Psoas muscle (tissue), 8 donors: Measurements from ENCODE around the gene CDH4. TPM values are rescaled to one million over a fixed set of nuclear protein-coding genes. Genes with fewer than 3 reads are reported as not detected.
A peak's percentile ranks its signal among the peaks of the same experiment; 100 is the strongest.

Source experiments
- ATAC-seq, 4 donors: fragments of 200-7000 bp; cut with Tn5 transposase; one replicate each; pipeline ENCODE4 v1.9.1; 2020; ENCODE audit warnings: moderate library complexity in 3 of 4, mild to moderate bottlenecking in 2 of 4
- DNase-seq, 2 donors: peaks; one replicate each; pipeline ENCODE4 v3.0.0-alpha.2; 2020
- H3K27ac ChIP-seq: fragments of 200-600 bp; one replicate; pipeline ENCODE4 v1.8.0; 2022
- H3K27me3 ChIP-seq, 3 donors: fragments of 200-600 bp in 1 of 3; one replicate each; pipeline versions ENCODE4 v1.6.1 to v1.8.0; 2013 to 2022; ENCODE audit warnings: low read length in 2 of 3, mild to moderate bottlenecking in 2 of 3, moderate library complexity in 1 of 3; ENCODE audit not compliant: insufficient read depth in 3 of 3
- H3K36me3 ChIP-seq, 2 donors: fragments of 200-600 bp in 1 of 2; one replicate each; pipeline versions ENCODE4 v1.6.1 to v1.8.0; 2013 to 2022; ENCODE audit warnings: low read depth in 1 of 2, mild to moderate bottlenecking in 1 of 2, moderate library complexity in 1 of 2; ENCODE audit not compliant: insufficient read depth in 1 of 2
- H3K4me1 ChIP-seq: fragments of 200-600 bp; one replicate; pipeline ENCODE4 v1.8.0; 2022
- H3K4me3 ChIP-seq: fragments of 200-600 bp; one replicate; pipeline ENCODE4 v1.8.0; 2022; ENCODE audit warnings: mild to moderate bottlenecking
- H3K9me3 ChIP-seq: fragments of 200-600 bp; one replicate; pipeline ENCODE4 v1.8.0; 2022
- WGBS, 3 donors: extraction: QIAGEN DNeasy Blood & Tissue Kit; methylation state at CpG; one replicate each; pipeline versions ENCODE4 v1.1.6 to v1.1.7; 2013; 5-methylcytosine and 5-hydroxymethylcytosine counted together
- intact Hi-C, 2 donors: fragments of 100-400 bp; cut with DNase I; formaldehyde crosslinking; loops; one replicate each; pipeline versions ENCODE4 v1.11.0 to v1.14.2; 2022
- polyA plus RNA-seq, 3 donors: library from polyadenylated mRNA; stranded (reverse); fragments of 200-250 nt; gene quantifications; one replicate each; pipeline ENCODE4 v1.2.3, GENCODE V29; 2013
- total RNA-seq, 4 donors: library from RNA; stranded (reverse); fragmentation: NEBNext Ultra II Directional in 2 of 4; extraction: Animal tissue kit (Norgen Biotek cat#: 25700) in 2 of 4; gene quantifications; one replicate each; pipeline versions ENCODE4 v1.2.1 to v1.2.4, GENCODE V29; 2021 to 2023
- TF ChIP-seq, protein P1 (sequence below): fragments of 200-600 bp; IDR thresholded peaks from one replicate; pipeline ENCODE4 v1.8.0; 2022; ENCODE audit warnings: antibody characterized with exemption
- donor health status: healthy with polysubstance abuse.
- donor health status: DM: no; HTN: no; CAD: no; lungs with moderate emphysema.
- donor health status: Bipolar disorder and iron deficiency.
- donor health status: healthy.
- donor health status: DM: yes; HTN: yes; CAD: no.
- donor health status: DM: no; HTN: no; CAD: no.
- donor health status: DM: no; HTN: no; CAD: no.
- donor health status: DM: yes; HTN: yes; CAD: no.

Gene CDH4
- total and polyA plus RNA-seq, 7 donors: 0.26 to 1.0 (median 0.34) TPM

DNA sequence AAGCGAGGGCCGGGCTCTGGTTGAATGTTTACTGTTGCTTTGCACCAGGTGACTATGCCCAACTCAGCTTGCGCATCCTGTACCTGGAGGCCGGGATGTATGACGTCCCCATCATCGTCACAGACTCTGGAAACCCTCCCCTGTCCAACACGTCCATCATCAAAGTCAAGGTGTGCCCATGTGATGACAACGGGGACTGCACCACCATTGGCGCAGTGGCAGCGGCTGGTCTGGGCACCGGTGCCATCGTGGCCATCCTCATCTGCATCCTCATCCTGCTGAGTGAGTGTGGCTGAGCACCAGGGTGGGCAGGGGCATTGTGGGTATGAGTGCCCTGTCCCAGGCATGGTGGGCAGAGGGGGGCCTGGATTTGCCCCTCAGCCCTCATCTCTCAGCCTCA lies 677.5 kb downstream of the CDH4 start:
- DNase-seq: peak in 1 of 2 donors; percentile 31
- intact Hi-C loops: no loop called here
- no peaks in the 10 kb centered on the region for H3K36me3 ChIP-seq

DNA sequence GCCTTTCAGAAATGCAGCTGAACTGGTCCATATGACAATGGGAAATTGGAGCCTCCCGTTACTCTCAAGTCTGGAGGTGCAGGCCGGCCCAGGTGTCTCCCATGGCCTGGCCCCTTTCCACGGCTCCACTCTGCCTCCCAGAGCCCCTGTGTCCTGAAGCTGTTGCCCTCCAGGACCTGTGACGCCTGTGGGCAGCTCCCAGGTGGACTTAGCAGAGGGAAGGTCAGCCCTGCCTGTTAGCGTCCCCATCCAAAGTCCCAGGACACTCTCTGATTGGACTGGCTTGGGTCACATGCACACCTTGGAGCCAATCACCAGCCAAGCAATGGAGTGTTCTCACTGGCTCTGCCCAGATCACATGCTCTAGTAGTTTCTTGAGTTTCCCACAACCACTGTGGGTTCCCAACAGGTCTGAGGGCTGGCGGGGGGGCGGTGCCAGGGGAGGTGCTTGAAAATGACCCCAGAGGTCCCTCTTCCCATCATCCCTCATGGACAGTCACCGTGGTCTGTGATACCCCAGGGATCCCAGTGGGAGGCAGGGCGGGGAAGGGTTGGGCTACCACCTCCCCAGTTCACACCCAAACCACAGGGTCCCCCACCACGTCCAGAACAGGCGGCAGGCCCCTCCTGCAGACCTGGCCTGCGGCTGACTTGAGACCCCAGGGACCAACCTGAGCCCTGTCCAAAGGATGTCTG lies 678.1 kb downstream of the CDH4 start:
- WGBS, 3 donors: 89 to 91% (median 91%) methylated on average over 12 of the region's 12 CpGs
- H3K9me3 ChIP-seq: no peaks in the 10 kb centered on the region
- H3K4me1 ChIP-seq: no peaks in the 10 kb centered on the region
- no peaks in the 10 kb centered on the region for H3K27me3 ChIP-seq
- TF ChIP-seq, protein P1, sequence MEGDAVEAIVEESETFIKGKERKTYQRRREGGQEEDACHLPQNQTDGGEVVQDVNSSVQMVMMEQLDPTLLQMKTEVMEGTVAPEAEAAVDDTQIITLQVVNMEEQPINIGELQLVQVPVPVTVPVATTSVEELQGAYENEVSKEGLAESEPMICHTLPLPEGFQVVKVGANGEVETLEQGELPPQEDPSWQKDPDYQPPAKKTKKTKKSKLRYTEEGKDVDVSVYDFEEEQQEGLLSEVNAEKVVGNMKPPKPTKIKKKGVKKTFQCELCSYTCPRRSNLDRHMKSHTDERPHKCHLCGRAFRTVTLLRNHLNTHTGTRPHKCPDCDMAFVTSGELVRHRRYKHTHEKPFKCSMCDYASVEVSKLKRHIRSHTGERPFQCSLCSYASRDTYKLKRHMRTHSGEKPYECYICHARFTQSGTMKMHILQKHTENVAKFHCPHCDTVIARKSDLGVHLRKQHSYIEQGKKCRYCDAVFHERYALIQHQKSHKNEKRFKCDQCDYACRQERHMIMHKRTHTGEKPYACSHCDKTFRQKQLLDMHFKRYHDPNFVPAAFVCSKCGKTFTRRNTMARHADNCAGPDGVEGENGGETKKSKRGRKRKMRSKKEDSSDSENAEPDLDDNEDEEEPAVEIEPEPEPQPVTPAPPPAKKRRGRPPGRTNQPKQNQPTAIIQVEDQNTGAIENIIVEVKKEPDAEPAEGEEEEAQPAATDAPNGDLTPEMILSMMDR: no peak
- no peaks in the 10 kb centered on the region for H3K36me3 ChIP-seq
- no peak for ATAC-seq
- intact Hi-C loops: no loop called here
- H3K4me3 ChIP-seq: no peak overlapping the region
- no peak overlapping the region for H3K27ac ChIP-seq
- DNase-seq: peak in 1 of 2 donors; percentile 47

More for the DNA sequence above, 677.5 kb downstream of the CDH4 start:
- Histone ChIP-seq H3K9me3 (no peaks in the 10 kb centered on the region), H3K4me1 (no peaks in the 10 kb centered on the region), H3K27me3 (no peaks in the 10 kb centered on the region), H3K4me3 (no peak overlapping the region), H3K27ac (no peak overlapping the region)
- TF ChIP-seq, protein P1: no peak
- no peak for ATAC-seq
- WGBS, 3 donors: 95 to 98% (median 97%) methylated on average over 12 of the region's 12 CpGs

DNA sequence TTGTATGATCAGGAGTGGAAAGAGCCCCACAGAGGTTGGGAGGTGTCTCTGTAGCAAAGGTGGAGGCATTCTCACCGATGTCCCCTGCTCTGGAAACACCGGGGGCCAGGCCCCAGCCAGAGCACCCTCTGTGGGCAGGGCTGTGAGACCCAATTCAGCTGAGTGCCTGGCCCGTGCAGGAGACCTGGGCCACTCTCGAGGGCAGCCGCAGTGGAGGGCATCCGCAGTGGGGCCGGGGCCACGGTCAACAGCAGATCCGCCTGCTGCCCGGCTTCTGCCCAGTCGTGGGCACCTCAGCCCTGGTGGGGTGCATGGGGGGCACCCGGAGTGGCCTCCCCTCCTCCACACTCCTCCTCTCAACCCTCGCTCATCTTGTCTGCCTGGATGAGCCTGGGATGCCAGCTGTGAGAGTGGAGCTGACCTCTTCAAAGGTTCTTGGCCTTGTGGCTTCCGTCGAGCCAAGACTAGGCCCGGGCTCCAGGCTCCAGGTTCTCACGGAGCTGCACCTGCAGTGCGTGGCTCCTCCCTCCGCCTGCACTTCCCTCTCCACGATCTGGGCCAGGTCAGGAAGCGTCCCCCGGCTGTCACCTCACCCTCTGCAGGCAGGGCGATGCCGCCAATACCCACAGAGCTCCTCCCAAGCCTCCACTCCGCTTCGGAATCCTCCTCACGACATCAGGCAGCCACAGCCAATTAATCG lies 678.9 kb downstream of the CDH4 start:
- H3K9me3 ChIP-seq: no peaks in the 10 kb centered on the region
- no peak for ATAC-seq
- H3K4me1 ChIP-seq: no peaks in the 10 kb centered on the region
- WGBS, 3 donors: 87 to 89% (median 89%) methylated on average over 27 to 28 of the region's 28 CpGs
- H3K36me3 ChIP-seq: no peaks in the 10 kb centered on the region
- TF ChIP-seq, protein P1: no peak
- intact Hi-C loops: no loop called here
- peak in 1 of 2 donors; percentile 51 for DNase-seq
- H3K27ac ChIP-seq: no peak overlapping the region
- no peak overlapping the region for H3K4me3 ChIP-seq
- no peaks in the 10 kb centered on the region for H3K27me3 ChIP-seq

DNA sequence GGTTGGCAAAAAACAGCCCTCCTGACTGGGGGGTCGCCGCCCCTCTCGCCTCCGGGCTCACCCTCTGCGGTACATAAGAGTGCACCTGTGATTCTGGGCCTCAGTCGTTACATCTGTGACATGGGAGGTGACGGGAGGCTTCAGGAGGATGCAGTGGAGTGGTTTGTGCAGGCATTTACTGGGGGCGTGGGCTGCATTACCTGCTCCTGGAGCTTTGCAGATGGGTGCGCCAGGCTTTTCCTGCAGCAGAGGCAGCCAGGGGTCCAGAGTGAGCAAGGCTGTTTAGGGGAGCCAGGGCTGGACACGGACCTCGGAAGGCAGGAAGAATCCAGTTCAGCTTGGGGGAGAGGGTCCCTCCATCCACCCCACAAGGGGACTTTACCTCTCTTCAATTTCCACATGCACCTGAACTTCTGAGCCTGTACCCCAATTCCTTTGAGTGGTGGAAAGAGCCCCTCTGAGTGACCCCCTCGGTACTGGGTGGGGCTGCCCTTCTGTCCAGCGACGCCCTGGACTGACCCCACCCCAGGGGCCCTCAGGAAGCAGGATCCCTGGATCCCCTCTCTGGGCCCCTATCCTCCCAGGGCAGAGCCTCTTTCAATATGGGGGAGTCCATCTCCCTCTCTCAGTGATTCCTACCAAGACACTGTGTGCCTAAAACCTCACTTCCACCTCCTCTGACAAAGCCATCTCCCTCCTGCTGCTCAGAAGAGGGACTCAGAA lies 679.6 kb downstream of the CDH4 start:
- no peak overlapping the region for H3K27ac ChIP-seq
- TF ChIP-seq, protein P1: no peak
- H3K9me3 ChIP-seq: no peaks in the 10 kb centered on the region
- no peaks in the 10 kb centered on the region for H3K36me3 ChIP-seq
- ATAC-seq (no peak), DNase-seq (peak in 1 of 2 donors; percentile 0)
- no peaks in the 10 kb centered on the region for H3K27me3 ChIP-seq
- no peaks in the 10 kb centered on the region for H3K4me1 ChIP-seq
- intact Hi-C loops: no loop called here
- no peak overlapping the region for H3K4me3 ChIP-seq
- WGBS, 3 donors: 90 to 95% (median 91%) methylated on average over 14 of the region's 14 CpGs
